ENCODE results near the gene EVC2. TPM values are rescaled to one million over a fixed set of nuclear protein-coding genes. Genes with fewer than 3 reads are reported as not detected.

Gene EVC2
- total RNA-seq, 1 experiment from 2014 or later, result 1.3 TPM

DNA sequence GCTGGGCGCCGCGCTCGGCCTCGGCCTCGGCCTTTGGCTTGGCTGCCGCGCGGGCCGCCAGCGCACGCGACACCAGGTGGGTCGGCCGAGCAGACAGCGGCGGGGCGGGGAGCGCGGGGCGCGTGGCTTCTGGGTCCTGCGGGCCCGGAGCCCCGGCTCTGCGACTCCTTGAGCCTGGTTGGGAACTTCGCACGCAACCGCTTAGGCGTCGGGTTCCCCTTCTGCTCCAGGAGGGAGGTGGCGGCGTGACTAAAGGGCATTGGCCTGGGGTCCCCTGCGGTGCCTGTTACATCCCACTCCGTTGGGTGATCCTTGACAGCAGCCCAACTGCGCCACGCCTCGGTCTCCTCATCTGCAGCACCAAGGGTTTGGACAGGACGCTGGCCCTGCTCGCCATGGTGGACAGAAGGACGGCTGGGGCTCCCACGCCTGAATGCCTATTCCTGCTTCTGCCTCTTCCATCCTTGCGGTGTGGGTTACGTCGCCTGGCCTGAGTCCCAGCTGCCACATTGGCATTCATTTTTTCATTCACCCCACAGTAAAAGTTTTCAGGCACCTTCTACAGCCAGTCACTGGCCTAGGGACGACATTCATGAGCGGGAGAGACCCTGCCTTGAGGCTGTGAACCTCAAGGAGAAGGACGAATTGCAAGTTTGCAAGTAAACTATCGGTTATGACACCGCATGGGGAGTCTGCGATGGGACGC, 3.3 kb upstream of the EVC2 start:
- DNase-seq (ENCODE audit: low spot score), result peak; percentile 44

- peak; percentile 70 for DNase-seq (ENCODE audit: low spot score)
Measured at GRCh38 chr4:5710961-5711478, 2.7 kb upstream of the EVC2 start, which contains the start of gene EVC. TSS of gene EVC (plus strand) at chr4:5711201. CDS start at chr4:5711381, 180 bp downstream.

DNA sequence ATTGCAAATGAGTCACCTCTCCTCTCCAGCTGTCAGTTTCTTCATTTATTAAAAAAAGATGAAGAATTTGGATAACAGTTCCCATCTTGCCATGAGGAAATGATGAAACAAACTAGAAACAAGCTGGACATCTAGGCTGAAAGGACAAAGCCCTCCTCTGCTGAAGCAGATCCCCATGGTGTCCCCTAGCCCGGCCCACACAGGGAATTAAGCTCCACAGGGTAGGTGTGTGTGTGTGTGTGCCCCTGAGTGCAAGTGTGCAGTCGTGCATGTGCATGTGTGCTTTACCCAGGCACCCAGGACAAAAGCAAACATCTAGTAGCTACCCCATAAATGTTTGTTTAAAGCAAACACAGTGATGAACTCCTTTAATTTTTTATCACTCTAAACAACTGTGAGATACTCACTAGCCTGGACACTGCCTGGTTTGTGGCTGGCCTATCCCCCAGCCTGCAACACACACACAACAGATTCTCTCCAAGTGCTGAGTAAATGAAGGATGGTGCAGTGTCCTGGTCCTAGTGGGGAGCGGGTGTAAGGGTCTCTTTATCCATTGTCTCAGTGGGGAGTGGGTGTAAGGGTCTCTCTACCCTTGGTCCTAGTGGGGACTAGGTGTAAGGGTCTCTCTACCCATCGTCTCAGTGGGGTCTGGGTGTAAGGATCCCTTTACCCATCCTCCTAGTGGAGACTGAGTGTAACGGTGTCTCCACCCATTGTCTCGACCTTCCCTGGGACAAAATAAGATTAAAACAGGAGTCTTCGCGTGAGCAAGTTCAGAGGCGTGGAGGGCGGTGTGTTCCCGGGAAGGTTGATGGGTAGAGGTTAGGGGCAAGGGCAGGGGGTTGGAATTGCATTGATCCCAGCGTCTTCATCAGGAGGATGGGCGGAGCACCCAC, 2.0 kb upstream of the EVC2 start:
- DNase-seq (ENCODE audit: low spot score), result no peak

GRCh38 chr4:5709207-5709575, 832 bp upstream of the EVC2 start:
- DNase-seq (ENCODE audit: low spot score), result no peak

DNA sequence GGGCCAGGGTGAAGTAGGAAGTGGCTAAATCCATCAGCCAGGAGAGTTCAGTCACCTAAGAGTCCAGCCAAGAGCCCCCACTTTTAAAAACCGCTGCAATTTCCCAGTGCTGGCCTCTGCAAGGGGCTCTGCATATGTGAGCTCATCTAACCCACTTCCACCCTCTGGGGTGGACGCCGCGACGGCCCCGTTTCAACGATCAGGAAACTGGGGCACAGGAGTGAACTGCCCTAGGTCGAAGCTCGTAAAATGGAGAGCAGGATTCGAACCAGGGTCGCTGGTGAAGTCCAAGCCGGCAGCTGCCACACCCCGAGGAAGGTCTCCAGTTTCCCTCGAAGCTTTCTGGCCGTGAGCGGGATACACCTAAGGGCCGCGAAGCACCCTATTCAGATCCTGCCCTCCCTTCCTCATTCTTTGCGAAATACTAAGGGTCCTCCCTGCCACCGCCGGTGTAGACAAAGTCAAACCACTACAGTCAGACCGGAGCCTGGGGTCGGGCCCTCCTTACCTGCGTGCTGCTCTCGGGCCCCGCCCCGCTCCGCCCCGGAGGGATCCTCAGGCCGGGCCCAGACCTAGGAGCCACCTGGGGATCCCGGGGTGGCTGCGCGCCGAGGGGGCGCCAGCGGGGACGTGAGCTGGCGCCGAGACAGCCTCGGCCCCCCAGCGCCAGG, 446 bp downstream of the EVC2 start:
- DNase-seq (ENCODE audit: low spot score), result no peak

GRCh38 chr4:5707366-5707765, 993 bp downstream of the EVC2 start:
- no peak for DNase-seq (ENCODE audit: low spot score)

GRCh38 chr4:5706486-5707290, 1.7 kb downstream of the EVC2 start:
- no peak for DNase-seq (ENCODE audit: low spot score)

GRCh38 chr4:5705647-5706320, 2.6 kb downstream of the EVC2 start:
- no peak for DNase-seq (ENCODE audit: low spot score)

GRCh38 chr4:5704276-5704675, 4.1 kb downstream of the EVC2 start:
- no peak for DNase-seq (ENCODE audit: low spot score)

- no peak for DNase-seq (ENCODE audit: low spot score)
Measured at GRCh38 chr4:5703831-5704230, 4.5 kb downstream of the EVC2 start.

DNA sequence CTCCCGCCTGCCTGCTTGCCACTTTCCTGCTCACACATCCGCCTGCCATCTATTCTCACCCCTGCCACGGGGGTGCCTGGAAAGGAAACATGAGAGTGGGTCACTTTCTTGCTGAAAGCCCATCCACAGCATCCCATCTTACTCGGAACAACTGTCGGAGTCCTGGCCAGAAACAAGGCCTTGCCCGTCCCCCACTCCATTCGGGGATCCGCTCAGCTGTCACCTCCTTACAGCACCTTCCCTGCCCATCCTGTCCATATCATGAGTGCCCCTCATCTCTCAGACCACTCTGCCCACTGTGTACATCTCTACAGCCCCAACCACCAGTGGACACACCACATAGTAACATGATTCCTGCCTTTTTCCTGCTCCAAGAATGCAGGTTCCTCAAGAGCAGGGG, 6.4 kb downstream of the EVC2 start:
- no peak for DNase-seq (ENCODE audit: low spot score)

- no peak for DNase-seq (ENCODE audit: low spot score)
Measured at GRCh38 chr4:5700459-5700858, 7.9 kb downstream of the EVC2 start.

GRCh38 chr4:5696341-5696740, 12.0 kb downstream of the EVC2 start:
- no peak for DNase-seq (ENCODE audit: low spot score)

GRCh38 chr4:5693871-5694270, 14.5 kb downstream of the EVC2 start:
- DNase-seq (ENCODE audit: low spot score), result no peak

DNA sequence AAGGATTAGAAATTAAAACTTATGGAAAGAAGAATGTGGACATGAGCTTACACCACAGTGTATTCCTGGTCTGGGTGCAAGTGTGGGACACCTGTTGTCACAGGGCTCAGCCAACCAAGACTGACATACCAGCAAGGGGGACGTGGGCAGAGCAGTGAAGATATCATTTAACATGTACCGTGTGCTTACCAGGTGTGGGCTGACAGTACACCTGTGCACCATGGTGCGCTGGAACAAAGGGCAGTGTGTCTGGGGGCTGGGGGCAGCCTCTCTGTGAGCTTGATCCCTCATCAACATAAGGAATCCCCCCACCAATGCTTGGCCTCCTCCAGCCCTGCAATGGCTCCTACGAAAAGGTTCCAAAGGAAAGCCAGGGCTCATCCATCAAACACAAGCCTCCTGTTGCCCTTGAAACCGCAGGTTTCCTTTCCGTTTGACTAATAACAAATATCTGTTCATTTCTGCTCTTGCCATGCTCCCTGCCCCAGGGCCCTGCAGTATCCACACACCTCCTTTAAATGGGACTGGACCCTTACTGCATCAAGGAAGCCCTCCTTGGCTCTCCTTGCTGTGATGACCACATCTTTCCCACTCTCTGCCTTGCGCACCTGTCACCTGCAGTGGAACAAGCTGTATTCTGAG, 16.7 kb downstream of the EVC2 start:
- no peak for DNase-seq (ENCODE audit: low spot score)

- DNase-seq (ENCODE audit: low spot score), result no peak
Measured at GRCh38 chr4:5689065-5689464, 19.3 kb downstream of the EVC2 start.

GRCh38 chr4:5686338-5686737, 22.0 kb downstream of the EVC2 start:
- DNase-seq (ENCODE audit: low spot score), result no peak

DNA sequence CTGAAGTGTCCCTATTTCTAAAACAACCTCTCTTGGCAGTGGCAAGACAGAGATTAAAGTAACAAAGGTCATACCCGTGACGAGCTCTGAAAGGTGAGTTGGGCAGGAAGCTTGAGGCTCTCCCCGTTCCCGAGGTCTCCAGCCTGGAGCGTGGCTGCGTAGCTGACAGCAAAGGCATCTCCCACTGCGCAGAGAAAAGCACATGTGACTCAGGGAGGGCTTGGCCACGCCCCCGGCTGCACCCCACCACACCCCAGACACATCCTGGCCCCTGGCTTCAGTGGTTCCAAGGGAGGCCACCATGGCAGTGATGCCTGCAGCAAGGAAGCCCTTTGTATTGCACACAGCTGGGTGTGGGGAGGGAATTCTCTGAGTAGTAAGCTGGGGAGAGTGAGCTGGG, 23.1 kb downstream of the EVC2 start:
- DNase-seq (ENCODE audit: low spot score), result no peak

DNA sequence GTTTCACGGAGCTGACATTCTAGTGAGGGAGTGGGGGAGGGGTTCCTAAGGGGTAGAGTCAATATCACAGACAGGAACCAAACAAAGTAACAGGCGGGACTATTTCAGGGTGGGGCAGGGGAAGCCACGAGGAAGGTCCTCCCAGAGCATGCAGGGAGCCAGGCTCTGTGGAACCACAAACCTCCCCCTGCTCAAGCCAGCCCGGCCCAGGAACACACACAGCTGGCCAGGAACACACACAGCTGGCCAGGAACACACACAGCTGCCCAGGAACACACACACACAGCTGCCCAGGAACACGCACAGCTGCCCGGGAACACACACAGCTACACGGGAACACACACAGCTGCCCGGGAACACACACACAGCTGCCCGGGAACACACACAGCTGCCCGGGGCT, 24.8 kb downstream of the EVC2 start:
- no peak for DNase-seq (ENCODE audit: low spot score)

- DNase-seq (ENCODE audit: low spot score), result no peak
Measured at GRCh38 chr4:5678977-5679376, 29.4 kb downstream of the EVC2 start.
